Measurements from ENCODE around the gene TGFB1I1.
A peak's percentile ranks its signal among the peaks of the same experiment; 100 is the strongest.

The TGFB1I1 gene

DNA sequence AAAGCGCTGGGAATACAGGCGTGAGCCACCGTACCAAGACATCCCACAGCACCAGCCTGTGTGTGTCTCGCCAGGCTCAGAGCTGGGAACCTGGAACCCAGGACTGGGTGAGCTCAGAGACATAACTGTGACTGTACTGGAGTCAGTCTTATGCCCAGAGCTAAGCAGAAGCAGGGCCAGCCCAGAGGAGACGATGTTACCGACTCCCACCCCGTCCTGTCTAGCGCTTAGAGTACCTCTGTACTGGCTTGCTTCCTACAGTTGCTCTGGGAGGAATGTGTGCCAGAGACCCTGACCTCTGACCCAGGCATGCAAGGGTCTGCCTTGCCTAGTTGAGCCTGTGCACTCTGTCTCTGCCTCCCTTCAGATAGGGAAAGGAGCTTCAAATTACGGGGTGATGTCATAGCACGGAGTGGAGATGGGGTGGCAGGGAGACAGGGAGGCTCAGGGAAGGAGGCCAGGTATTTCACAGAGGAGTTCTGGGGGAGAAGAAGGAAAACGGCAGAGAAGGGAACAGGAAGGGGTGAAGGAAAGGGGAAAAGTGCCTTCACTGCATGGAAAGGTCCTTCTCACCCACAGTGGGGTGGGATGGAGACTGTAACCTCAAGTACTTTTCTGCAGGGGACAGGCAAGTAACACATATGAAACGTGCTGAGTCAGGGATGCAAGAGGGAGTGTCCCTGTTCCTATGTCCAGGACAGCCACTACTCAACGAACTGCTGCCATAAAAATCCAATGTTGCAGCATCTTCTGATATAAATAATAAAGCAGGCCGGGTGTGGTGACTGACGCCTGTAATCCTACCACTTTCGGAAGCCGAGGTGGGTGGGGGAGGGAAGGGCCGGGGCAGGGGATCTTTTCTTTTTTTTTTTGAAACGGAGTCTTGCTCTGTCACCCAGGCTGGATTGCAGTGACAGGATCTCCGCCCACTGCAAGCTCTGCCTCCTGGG lies 18.4 kb upstream of the TGFB1I1 start:
- no peak for ATAC-seq

DNA sequence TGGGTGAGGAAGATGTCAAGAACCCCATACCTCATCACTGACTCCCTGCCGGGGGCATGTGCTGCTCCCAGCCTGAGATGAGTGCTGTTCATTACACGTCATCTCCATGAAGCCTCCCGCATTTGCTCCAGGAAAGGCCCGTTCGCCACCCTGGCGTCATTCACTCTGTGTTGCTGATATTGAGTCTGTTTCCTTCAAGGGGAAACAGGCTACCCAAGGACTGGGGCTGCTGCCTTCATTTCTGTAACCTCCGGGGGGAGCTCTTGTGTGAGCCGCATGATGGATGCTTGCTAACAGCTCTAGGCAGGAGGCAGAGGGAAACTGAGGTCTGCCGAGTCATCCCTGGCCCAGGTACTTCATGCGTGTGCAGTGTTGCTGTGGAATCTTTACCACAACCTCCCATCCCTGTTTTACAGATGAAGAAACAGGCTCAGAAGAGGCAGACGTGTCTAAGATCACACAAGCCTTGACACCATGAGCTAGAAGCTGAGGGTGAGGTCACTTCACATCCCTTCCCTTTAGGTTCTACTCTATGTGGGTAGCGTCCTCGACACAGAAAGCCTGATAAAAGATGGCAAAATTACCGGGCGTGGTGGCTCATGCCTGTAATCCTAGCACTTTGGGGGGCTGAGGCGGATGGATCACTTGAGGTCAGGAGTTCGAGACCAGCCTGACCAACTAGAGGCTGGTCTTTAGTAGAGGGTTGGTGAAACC lies 16.2 kb upstream of the TGFB1I1 start:
- no peak for ATAC-seq

DNA sequence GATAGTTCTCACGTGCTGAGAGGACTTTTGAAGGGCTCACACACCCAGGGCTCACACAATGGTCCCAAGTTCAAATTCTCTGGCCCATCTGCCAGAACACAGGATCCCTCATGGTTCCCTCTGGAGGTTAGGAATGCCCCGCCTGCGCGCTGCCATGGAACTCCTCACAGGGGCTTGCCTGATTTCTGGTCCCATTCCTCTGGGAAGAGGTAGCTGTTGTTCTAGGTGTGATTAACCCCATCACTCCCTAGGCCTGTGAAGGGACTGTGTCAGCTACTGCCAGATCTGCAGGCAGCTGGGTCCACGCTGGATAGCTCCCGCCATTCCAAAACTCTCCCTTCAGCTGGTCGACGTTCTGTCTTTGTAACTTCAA lies 15.0 kb upstream of the TGFB1I1 start:
- ATAC-seq, result no peak

DNA sequence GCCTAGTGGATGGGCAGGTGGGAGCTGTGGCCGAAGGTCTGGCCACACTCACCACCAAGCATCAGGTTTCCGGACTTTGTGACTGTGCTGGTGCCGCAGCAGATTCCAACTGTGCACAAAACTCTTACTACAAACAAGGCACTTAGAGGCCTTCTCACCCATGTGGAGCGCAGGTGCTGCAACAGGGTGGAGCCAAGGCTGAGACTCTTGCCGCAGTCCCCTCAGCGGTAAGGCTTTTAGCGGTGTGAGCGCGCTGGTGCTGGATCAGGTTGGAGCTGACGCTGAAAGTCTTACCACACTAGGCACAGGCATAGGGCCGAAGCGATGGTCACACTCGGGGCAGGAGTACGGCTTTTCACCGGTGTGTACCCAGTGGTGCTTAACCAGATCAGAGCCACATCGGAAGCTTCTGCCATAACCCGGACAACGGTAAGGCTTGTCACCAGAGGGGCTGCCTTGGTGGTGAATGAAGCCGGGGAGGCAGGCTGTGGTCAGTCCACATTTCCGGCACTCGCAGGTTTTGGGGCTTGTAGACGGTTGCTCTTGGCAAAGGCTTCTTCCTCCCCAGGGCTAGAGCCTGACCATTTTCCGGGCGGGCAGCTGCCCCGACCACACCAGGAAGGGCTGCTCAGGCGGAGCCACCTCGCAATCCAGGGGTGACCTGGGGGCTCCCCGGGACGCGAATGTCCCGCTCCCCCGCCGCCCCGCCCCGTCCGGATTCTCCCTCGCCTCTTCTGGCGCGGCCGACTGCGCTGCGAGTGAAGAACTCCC lies 13.7 kb upstream of the TGFB1I1 start:
- ATAC-seq, result no peak

DNA sequence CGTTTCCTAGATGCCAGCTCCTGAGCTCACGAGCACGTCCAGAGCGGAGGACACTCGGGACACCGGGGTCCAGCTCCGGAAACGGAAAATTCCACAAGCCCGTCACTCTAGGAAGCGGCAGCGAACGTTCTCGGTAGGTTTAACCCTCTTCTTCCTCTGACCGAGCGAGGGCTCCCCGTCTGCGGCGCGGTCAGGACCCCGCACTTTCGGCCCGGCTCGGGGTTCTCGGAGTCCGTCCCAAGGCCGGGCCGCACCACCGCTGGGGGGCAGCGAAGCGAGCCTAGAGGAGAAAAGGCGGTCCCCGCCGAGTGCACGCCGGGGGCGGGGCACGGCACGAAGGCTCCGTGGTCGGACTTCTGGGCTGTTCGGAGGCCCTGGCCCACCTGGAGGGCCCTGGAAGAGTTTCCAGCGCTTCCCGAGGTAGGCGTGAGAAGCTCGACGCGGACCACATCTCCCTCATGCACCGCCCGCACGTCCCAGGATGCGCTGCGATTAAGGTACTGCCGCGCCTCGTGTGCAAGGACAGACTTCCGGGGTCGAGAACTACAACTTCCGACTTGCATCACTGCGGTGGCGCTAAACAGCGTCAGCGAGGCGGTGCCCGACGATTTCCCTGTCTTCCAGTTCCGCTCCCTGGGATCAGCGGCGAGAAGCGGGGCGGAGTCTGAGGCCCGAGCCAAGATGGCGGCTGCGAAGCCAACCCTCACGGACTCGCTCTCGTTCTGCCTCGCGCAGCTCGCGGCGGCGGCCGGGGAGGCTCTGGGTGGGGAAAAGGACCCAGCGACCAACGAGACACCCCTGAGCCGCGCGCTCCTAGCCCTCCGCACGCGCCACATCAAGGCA lies 12.9 kb upstream of the TGFB1I1 start, which contains the start of gene ARMC5:
Gene ARMC5, plus strand, starts transcription at position 658 of the 843 bp plus-strand sequence. Its CDS starts 24 bp downstream, at position 682.
- ATAC-seq, result peak; percentile 81 to 82

DNA sequence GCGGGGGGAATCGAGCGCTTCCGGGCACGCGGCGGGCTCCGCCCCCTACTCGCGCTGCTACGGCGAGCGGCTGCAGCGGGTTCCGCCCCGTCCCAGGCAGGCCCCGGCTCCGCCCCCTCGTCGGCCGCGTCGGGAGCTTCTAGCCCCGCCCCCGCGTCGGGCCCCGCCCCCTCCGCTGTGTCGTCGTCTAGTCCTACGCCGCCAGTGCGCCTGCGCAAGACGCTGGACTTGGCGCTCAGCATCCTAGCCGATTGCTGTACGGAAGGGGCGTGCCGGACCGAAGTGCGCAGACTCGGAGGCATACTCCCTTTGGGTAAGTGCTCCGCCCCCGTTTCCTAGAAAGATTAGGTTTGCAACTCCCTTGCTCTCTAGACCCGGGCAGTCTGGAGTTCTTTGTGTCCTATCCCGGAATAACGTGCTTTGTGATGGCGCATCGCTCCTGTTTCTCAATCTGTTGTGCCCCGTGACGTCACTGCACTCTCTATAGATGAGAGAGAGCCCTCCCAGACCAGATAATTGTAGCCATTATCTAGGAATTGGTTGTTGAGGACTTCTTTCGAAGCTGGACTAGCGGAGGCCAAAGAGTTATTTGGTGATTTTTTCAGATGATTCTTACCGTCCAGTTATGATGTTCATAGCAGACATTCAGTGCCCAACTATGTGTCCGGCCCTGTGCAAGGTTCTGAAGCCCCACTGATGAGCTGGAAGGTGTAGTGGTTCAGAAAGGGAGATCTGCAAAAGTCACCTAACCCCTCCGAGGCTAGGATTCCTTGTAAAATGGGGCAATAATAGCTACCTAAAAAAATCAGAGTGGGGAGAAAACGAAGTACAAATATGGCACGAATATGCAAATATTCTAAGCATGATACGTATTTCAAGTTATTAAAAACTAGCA lies 12.0 kb upstream of the TGFB1I1 start:
- ATAC-seq, result peak; percentile 78 to 80

DNA sequence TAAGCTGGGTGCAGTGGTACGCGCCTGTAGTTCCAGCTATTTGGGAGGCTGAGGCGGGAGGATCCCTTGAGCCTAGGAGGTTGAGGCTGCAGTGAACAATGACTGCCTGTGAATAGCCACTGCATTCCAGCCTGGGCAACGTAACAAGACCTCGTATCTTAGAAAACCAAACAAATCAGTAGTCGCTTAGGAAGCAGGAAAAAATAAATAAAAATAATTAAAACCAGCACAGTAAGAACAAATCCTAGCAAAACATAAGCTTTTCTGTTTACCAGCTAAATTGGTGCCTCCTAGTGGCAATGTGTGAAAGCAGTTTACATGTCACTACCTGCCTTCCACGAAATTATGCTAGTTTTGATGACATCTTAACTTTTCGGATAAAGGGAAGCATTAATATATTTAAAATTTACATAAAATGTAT lies 11.4 kb upstream of the TGFB1I1 start:
- ATAC-seq, result no peak

DNA sequence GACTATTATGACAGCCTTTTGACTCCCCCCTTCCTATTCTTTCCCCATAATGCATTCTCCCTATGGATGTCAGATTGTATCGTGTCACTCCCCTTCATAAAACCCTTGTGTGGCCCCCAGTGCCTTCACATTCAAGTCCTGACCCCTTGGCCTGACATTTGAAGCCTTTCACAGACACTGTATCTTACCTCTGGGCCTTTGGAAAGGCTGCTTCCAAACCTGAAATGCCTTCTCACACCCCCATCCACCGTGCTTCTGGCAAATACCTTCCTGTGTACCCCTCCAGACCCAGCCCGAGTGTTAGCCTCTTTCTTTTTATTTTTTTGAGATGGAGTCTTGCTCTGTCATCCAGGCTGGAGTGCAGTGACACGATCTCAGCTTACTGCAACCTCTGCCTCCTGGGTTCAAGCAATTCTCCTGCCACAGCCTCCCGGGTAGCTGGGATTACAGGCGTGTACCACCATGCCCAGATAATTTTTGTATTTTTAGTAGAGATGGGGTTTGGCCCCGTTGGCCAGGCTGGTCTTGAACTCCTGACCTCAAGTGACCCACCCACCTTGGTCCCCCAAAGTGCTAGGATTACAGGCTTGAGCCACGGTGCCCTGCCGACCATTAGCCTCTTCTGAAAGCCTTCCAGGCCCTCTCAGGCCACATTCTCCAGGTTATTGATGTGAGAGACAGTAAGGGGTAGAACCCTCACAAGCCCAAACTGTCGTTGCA lies 10.6 kb upstream of the TGFB1I1 start:
- no peak for ATAC-seq

DNA sequence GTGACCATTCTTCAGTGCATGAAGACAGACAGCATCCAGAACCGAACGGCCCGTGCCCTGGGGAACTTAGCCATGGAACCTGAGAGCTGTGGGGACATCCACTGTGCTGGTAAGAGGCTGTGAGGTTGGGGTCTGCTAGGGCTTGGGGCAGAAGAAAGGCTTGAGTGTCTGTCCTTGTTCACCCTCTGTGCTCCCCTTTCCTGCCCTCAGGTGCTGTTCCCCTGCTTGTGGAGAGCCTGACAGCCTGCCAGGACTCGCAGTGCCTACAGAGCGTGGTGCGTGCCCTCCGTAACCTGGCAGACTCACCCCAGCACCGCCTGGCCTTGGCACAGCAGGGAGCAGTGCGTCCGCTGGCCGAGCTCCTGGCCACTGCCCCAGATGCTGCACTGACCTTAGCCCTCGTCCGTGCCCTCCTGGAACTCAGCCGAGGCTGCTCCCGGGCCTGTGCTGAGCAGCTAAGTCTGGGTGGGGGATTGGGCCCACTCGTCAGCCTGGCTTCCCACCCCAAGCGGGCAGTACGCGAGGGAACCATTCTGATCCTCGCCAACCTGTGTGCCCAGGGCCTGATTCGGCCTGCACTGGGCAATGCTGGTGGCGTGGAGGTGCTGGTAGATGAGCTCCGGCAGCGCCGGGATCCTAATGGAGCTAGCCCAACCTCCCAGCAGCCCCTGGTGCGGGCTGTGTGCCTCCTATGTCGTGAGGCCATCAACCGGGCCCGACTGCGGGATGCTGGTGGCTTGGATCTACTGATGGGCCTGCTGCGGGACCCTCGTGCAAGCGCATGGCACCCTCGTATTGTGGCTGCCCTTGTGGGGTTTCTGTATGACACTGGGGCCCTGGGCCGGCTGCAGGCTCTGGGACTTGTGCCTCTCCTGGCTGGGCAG lies 9.8 kb upstream of the TGFB1I1 start:
- no peak for ATAC-seq

DNA sequence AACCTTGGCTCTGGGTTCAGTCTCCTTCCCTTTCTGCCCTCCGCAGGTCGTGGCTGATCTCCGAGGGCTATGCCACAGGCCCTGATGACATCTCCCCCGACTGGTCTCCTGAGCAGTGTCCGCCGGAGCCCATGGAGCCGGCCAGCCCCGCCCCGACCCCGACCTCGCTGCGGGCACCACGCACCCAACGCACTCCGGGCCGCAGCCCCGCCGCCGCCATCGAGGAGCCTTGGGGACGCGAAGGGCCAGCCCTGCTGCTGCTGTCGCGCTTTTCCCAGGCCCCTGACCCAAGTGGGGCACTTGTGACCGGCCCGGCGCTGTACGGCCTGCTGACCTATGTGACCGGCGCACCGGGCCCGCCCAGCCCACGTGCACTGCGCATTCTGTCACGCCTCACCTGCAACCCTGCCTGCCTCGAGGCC lies 7.6 kb upstream of the TGFB1I1 start:
- no peak for ATAC-seq

DNA sequence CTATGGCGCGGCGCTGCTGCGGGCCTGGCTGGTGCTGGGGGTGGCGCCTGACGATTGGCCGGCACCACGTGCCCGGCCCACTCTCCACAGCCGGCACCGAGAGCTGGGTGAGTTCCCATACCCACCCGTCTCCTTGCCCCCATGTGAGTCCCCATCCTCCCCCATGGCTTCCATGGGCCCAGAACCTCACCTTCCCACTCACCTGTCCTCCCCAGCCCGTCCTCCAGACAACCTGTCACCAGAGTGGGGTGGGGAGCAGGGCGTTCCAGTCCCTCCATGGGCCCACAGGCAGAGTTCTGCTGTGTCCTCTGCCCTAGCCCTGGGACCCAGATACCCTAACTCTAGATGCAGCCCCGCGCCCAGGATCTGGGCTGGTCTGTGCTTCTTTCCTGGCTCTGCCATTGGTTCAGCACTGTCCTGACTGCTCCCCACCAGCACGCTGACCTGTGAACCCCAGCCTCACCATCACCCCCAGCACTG lies 7.1 kb upstream of the TGFB1I1 start:
- no peak for ATAC-seq

DNA sequence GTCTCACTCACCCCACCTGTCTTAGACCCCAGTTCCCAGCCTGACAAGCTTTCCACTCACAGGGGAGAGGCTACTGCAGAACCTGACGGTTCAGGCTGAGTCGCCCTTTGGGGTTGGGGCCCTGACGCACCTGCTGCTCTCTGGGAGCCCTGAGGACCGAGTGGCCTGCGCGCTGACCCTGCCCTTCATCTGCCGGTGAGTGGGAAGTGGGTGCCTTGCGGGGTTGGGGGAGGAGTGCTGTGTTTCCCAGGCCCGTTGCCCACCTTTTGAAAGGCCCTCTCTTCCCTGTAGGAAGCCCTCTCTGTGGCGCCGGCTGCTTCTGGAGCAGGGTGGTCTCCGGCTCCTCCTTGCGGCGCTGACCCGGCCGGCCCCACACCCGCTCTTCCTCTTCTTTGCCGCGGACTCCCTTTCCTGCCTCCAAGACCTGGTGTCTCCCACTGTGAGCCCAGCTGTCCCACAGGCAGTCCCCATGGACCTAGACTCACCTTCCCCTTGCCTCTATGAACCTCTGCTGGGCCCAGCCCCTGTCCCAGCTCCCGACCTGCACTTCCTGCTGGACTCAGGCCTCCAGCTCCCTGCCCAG lies 6.1 kb upstream of the TGFB1I1 start:
- ATAC-seq, result no peak

DNA sequence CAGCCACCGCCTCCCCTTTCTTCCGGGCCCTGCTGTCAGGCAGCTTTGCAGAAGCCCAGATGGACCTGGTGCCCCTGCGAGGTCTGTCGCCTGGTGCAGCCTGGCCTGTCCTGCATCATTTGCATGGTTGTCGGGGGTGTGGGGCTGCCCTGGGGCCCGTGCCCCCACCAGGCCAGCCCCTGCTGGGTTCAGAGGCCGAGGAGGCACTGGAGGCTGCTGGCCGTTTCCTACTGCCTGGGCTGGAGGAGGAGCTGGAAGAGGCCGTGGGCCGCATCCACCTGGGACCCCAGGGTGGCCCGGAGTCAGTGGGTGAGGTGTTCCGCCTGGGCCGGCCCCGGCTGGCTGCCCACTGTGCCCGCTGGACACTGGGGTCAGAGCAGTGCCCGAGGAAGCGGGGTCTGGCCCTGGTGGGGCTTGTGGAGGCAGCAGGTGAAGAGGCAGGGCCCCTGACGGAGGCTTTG lies 5.5 kb upstream of the TGFB1I1 start:
- ATAC-seq, result no peak

DNA sequence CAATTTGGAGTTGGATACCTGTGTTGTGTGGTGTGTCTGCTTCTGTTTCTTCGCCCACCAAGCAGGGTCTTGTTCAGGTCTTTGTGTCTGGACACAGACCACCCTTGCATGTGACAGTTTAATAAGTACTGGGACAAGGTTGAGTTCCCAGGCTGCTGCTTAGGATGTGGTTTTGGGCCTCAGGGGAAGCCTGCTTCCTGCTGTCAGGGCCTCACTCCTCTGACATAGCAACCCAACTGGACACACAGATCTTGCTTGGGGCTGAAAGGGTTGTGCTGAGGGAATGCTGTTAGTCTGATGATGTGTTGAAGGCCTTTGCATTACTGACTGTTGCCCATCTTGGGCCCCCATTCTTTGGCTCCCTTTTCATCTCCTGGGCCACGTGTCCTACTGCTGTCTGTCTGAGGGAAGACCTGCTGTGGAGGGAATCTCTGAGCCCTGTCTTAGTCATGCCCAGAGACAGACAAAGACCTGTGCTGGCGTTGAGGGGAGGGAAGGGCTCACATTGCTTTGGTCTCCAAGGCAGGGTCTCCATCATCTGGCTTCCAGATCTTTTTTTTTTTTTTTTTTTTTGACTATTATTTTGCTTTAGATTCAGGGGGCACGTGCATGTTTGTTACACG lies 4.7 kb upstream of the TGFB1I1 start:
- no peak for ATAC-seq

DNA sequence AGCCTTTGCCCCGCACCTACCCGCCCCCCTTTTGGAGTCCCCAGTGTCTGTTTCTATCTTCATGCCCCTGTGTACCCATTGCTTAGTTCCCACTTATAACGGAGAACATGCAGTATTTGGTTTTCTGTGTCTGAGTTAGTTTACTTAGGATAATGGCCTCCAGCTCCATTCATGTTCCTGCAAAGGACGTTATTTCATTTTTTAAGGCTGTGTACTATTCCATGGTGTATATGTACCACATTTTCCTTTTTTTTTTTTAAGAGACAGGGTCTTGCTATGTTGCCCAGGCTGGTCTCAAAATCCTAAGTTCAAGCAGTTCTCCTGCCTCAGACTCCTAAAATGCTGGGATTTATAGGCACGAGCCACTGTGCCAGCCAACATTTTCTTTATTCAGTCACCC lies 4.1 kb upstream of the TGFB1I1 start:
- ATAC-seq, result no peak

DNA sequence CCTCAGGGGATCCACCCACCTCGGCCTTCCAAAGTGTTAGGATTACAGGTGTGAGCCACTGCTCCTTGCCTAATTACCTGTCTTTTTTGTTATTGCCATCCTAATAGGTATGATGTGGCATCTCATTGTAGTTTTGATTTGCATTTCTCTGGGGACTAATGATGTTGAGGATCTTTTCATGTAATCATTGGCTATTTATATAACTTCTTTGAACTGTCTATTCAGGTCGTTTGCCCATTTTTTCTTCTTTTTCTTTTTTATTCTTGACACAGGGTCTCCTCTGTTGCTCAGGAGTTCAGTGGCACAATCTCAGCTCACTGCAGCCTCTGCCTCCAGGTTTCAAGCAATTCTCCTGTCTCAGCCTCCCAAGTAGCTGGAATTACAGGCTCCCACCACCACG lies 1.3 kb upstream of the TGFB1I1 start:
- ATAC-seq, result no peak

DNA sequence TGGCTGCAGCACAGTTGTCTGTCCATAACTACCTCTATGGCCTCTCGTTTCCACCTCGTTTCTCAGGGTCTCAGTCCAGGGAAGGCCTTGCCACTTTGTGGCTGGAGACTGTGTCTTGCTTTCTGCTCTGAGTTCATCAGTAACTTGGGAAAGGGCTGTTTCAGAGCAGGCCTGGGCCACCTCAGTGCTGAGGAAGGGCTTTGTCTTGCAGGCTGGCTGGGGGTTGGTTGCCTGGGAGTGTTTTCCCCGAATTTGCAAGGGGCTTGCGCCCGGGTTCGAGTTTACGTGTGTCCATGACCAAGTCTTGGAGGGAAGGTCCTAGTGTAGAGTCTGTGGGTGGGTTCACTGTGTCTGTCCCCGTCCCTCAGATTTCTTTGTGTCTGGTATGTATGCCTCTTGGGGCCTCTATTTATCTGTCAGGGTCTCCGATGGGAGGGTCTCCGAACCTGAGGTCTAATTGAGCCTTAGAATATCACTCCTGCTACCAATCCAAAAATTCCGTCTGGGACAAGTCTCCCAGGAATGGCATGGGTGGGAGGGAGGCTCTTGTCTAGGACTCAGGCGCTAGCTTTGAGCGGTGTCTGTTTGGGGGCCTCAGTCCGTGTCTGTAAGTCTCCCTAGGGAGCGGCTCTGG lies 594 bp upstream of the TGFB1I1 start:
- no peak for ATAC-seq
